HCT116 (cell line): Measurements from ENCODE around the gene RNF11. TPM values are rescaled to one million over a fixed set of nuclear protein-coding genes. Genes with fewer than 3 reads are reported as not detected.

Experiments used
- ATAC-seq: fragments of 200-7000 bp; cut with Tn5 transposase; 2 replicates; pipeline ENCODE4 v1.9.1; 2020; ENCODE audit warnings: mild to moderate bottlenecking, moderate library complexity
- BruUV-seq: library from RNA; stranded (reverse); fragments of 400-500 nt; replicated peaks from 2 replicates; lab custom pipeline; 2021; lab: Mats Ljungman, UMichigan
- CTCF ChIA-PET: fragments of 300-600 bp; sonication (Branson Sonifier 250); formaldehyde crosslinking; loops from one replicate; lab custom pipeline; 2021; ENCODE audit warnings: antibody characterized with exemption; lab: Charles Lee
- POLR2A ChIA-PET: fragments of 300-600, 350-600 bp; sonication (Branson Sonifier 250); formaldehyde crosslinking; loops from one replicate; lab custom pipeline; 2021; ENCODE audit warnings: antibody characterized with exemption; lab: Charles Lee
- RAD21 ChIA-PET, 2 experiments: fragments of 300-600 bp; sonication (Branson Sonifier 250); formaldehyde crosslinking; loops; one replicate each; lab custom pipeline; 2023; ENCODE audit warnings: low total read pairs in 2 of 2; ENCODE audit not compliant: uncharacterized antibody in 2 of 2, unreplicated experiment in 2 of 2, low non-redundant PET in 1 of 2; lab: Charles Lee
- DNase-seq: peaks from one replicate; pipeline ENCODE4 v3.0.0-alpha.2; 2010; ENCODE audit warnings: low read depth, low spot score
- H2AFZ ChIP-seq: fragments of 200-600 bp; shearing (Covaris generic), sonication (generic); 2 replicates; pipeline ENCODE4 v1.6.1; 2017; ENCODE audit warnings: low read depth, mixed run types, mixed read lengths, antibody characterized with exemption, low read length; ENCODE audit not compliant: poor library complexity, severe bottlenecking
- H3K27ac ChIP-seq: 2 replicates; pipeline ENCODE4 v1.5.1; 2012; ENCODE audit warnings: low read depth, low read length
- H3K27me3 ChIP-seq: fragments of 200-600 bp; sonication (generic); 2 replicates; pipeline ENCODE4 v1.6.1; 2016; ENCODE audit warnings: mixed run types, low read length, mixed read lengths; ENCODE audit not compliant: insufficient read depth
- H3K36me3 ChIP-seq, 2 experiments: fragments of 200-500 bp in 1 of 2; fragments of 200-600 bp in 1 of 2; sonication (Bioruptor generic) in 1 of 2; sonication (generic) in 1 of 2; 2 replicates each; pipeline versions ENCODE4 v1.5.1 to v1.6.1; 2014 to 2016; ENCODE audit warnings: low read length in 2 of 2, inconsistent platforms in 1 of 2, mixed read lengths in 1 of 2, mixed run types in 1 of 2; ENCODE audit not compliant: insufficient read depth in 2 of 2, control insufficient read depth in 1 of 2
- H3K4me1 ChIP-seq, 2 experiments: fragments of 200-600 bp in 1 of 2; sonication (generic) in 1 of 2; 2 replicates each; pipeline versions ENCODE4 v1.5.1 to v1.6.1; 2012 to 2017; ENCODE audit warnings: low read length in 2 of 2, inconsistent platforms in 1 of 2, mild to moderate bottlenecking in 1 of 2, mixed read lengths in 1 of 2, mixed run types in 1 of 2, moderate library complexity in 1 of 2; ENCODE audit not compliant: insufficient read depth in 2 of 2, control insufficient read depth in 1 of 2
- H3K4me2 ChIP-seq: fragments of 200-600 bp; sonication (generic); 2 replicates; pipeline ENCODE4 v1.6.1; 2017; ENCODE audit warnings: mixed run types, low read length, mixed read lengths
- H3K4me3 ChIP-seq, 2 experiments: fragments of 200-600 bp in 1 of 2; sonication (generic) in 1 of 2; replicated peaks in 1 of 2; 2 replicates each; pipeline ENCODE4 v1.5.1; 2011 to 2016; ENCODE audit warnings: low read length in 2 of 2, control low read depth in 1 of 2, low read depth in 1 of 2, mild to moderate bottlenecking in 1 of 2, mixed read lengths in 1 of 2, mixed run types in 1 of 2
- H3K79me2 ChIP-seq: fragments of 200-600 bp; sonication (generic); 2 replicates; pipeline ENCODE4 v1.6.1; 2017; ENCODE audit warnings: mild to moderate bottlenecking, mixed run types, low read length, moderate library complexity, mixed read lengths; ENCODE audit not compliant: insufficient read depth
- H3K9ac ChIP-seq: fragments of 200-600 bp; sonication (generic); 2 replicates; pipeline ENCODE4 v1.6.1; 2016; ENCODE audit warnings: low read length, mixed read lengths
- H3K9me2 ChIP-seq: fragments of 200-600 bp; sonication (generic), shearing (Covaris generic); 2 replicates; pipeline ENCODE4 v1.6.1; 2017; ENCODE audit warnings: mixed run types, mild to moderate bottlenecking, moderate library complexity; ENCODE audit not compliant: insufficient read depth
- H3K9me3 ChIP-seq, 2 experiments: fragments of 200-500 bp in 1 of 2; fragments of 200-600 bp in 1 of 2; sonication (Bioruptor generic) in 1 of 2; sonication (generic) in 1 of 2; 2 replicates each; pipeline ENCODE4 v1.6.1; 2014 to 2017; ENCODE audit warnings: low read length in 2 of 2, mixed read lengths in 2 of 2, inconsistent platforms in 1 of 2, low read depth in 1 of 2, mild to moderate bottlenecking in 1 of 2, mixed run types in 1 of 2, moderate library complexity in 1 of 2; ENCODE audit not compliant: control insufficient read depth in 1 of 2, insufficient read depth in 1 of 2
- H4K20me1 ChIP-seq: fragments of 200-600 bp; sonication (generic), shearing (Covaris generic); 2 replicates; pipeline ENCODE4 v1.6.1; 2017; ENCODE audit warnings: mixed run types, mild to moderate bottlenecking, moderate library complexity; ENCODE audit not compliant: insufficient read depth
- CBX3 ChIP-seq: IDR thresholded peaks from 2 replicates; pipeline ENCODE4 v1.6.1; 2012; ENCODE audit warnings: low read depth
- CEBPB ChIP-seq: IDR thresholded peaks from 2 replicates; pipeline ENCODE4 v1.6.1; 2012; ENCODE audit warnings: low read depth
- CTCF ChIP-seq, 3 experiments: fragments of 200-600 bp in 1 of 3; sonication (generic) in 1 of 3; IDR thresholded peaks in 2 of 3; conservative IDR thresholded peaks in 1 of 3; 2 replicates each; pipeline ENCODE4 v1.5.1; 2012 to 2017; ENCODE audit warnings: low read depth in 2 of 3, low read length in 2 of 3, antibody characterized with exemption in 1 of 3, borderline replicate concordance in 1 of 3, control low read depth in 1 of 3, mild to moderate bottlenecking in 1 of 3, mixed read lengths in 1 of 3, mixed run types in 1 of 3, moderate library complexity in 1 of 3; ENCODE audit not compliant: insufficient read depth in 1 of 3
- ELF1 ChIP-seq: IDR thresholded peaks from 2 replicates; pipeline ENCODE4 v1.6.1; 2012; ENCODE audit warnings: low read depth, borderline replicate concordance
- EZH2 ChIP-seq: fragments of 200-600 bp; sonication (generic); IDR thresholded peaks from 2 replicates; pipeline ENCODE4 v1.6.1; 2017; ENCODE audit warnings: antibody characterized with exemption, mixed run types
- EZH2phosphoT487 ChIP-seq: fragments of 200-600 bp; IDR thresholded peaks from 2 replicates; pipeline ENCODE4 v1.6.1; 2018; ENCODE audit warnings: antibody characterized with exemption, borderline replicate concordance
- POLR2AphosphoS5 ChIP-seq: IDR thresholded peaks from 2 replicates; pipeline ENCODE4 v1.6.1; 2011; ENCODE audit warnings: mild to moderate bottlenecking, low read depth, low read length, moderate library complexity
- RAD21 ChIP-seq: IDR thresholded peaks from 2 replicates; pipeline ENCODE4 v1.6.1; 2012; ENCODE audit warnings: low read depth, mild to moderate bottlenecking
- SIN3A ChIP-seq: IDR thresholded peaks from 2 replicates; pipeline ENCODE4 v1.6.1; 2012; ENCODE audit warnings: low read depth
- SRF ChIP-seq: IDR thresholded peaks from 2 replicates; pipeline ENCODE4 v1.6.1; 2012; ENCODE audit warnings: low read depth
- TCF7L2 ChIP-seq: IDR thresholded peaks from 2 replicates; pipeline ENCODE4 v1.7.0; 2011; ENCODE audit warnings: borderline replicate concordance, inconsistent platforms; ENCODE audit not compliant: insufficient read depth, insufficient read length; ENCODE audit errors: extremely low read depth
- YY1 ChIP-seq: IDR thresholded peaks from 2 replicates; pipeline ENCODE4 v1.6.1; 2011; ENCODE audit warnings: low read length, low read depth, moderate library complexity, mild to moderate bottlenecking; ENCODE audit not compliant: insufficient replicate concordance; ENCODE audit errors: extremely low read depth
- ZNF274 ChIP-seq: fragments of 200-500 bp; sonication (Bioruptor generic); IDR thresholded peaks from 2 replicates; pipeline ENCODE4 v1.6.1; 2014; ENCODE audit warnings: mild to moderate bottlenecking, low read depth, low read length, inconsistent platforms
- intact Hi-C: fragments of 100-400 bp; cut with micrococcal nuclease; formaldehyde crosslinking; loops from 2 replicates; pipeline ENCODE4 v1.10.0; 2022
- total RNA-seq: library from RNA; stranded (reverse); gene quantifications from one replicate; pipeline ENCODE4 v1.2.1, GENCODE V29; 2021; ENCODE audit not compliant: unreplicated experiment
- TF ChIP-seq, protein P1 (sequence below): IDR thresholded peaks from 2 replicates; pipeline ENCODE4 v1.6.1; 2012
- TF ChIP-seq, protein P2 (sequence below): IDR thresholded peaks from 2 replicates; pipeline ENCODE4 v1.6.1; 2012; ENCODE audit warnings: low read depth
- TF ChIP-seq, protein P3 (sequence below): IDR thresholded peaks from 2 replicates; pipeline ENCODE4 v1.6.1; 2011; ENCODE audit warnings: mild to moderate bottlenecking, low read length, moderate library complexity; ENCODE audit not compliant: insufficient replicate concordance; ENCODE audit errors: extremely low read depth

Gene RNF11
- total RNA-seq, 1 experiment from 2014 or later: 60.9 TPM

DNA sequence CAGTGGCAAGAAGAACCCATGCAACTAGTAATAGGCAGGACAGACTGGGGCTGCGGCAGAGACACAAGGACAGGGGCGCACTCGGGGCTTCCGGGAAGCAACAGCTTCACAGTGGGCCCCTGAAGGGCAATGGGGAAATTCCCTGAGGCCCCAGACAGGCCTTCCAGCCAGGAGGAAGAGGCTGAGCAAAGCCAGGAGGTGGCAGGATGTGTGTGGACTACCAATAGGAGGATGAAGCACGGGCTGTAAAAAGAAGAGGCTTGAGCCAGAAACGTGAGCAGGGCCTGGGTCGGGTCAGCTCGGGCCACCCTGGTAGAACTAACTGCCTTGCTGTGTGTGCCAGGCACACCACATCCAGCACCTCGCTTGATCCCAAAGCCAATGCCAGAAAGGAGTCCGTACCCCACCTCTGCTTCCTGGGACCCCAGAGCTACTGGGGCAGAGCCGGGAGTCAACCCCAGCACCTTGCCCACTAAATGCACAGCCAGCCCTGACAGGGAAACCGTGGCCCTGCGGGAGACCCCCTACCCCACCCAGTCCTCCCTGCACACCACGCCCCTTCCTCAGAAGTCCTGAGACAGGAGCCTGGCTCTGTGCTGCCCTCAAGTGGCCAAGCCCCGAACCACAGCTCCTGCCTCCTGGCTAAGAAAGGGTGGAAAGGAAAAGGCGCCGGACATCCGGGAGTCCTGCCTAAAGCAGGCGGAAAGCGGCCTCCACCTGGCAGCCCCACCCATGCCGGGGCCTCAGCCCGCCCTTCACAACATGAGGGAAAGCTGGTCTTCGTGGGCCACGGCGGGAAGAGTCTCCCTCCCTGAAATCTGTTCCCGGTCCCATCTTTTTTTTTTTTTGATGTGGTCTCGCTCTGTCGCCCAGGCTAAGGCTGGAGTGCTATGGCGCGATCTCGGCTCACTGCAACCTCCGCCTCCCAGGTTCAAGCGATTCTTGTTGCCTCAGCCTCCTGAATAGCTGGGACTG lies 60.6 kb downstream of the RNF11 start:
- peaks cover 0 to 23% of the 10 kb centered on the region in 2 experiments; a peak in 2 of 4 replicates for H3K4me1 ChIP-seq
- POLR2A ChIA-PET: interaction anchor here (1.1 kb wide), 1 partner anchor 9 kb away, joined by 3 read pairs; no protein-coding TSS in a partner anchor
- no TSS peak for BruUV-seq
- peak; percentile 61 for DNase-seq
- H3K4me2 ChIP-seq: peak overlapping the region; percentile 43
- H4K20me1 ChIP-seq: no peaks in the 10 kb centered on the region
- H3K79me2 ChIP-seq: no peaks in the 10 kb centered on the region
- peak; percentile 92 for ATAC-seq
- peak overlapping the region; percentile 44 for H3K9ac ChIP-seq
- no peaks in the 10 kb centered on the region for H3K36me3 ChIP-seq
- CTCF ChIA-PET: interaction anchor here (0.5 to 2.3 kb wide), 9 partner anchors 10 to 546 kb away, joined by 3 to 8 read pairs (median 4); no protein-coding TSS in a partner anchor
- intact Hi-C loops: loop anchor here (10.0 kb wide), 1 partner anchor 542 kb away; no protein-coding TSS in a partner anchor
- H3K9me3 ChIP-seq: no peaks in the 10 kb centered on the region
- no peaks in the 10 kb centered on the region for H3K9me2 ChIP-seq
- no peaks in the 10 kb centered on the region for H3K27me3 ChIP-seq
- RAD21 ChIA-PET: interaction anchor here (0.7 to 0.9 kb wide), 2 partner anchors 99 to 108 kb away, joined by 3 read pairs; no protein-coding TSS in a partner anchor
- no peak overlapping the region for H3K4me3 ChIP-seq
- H3K27ac ChIP-seq: peak overlapping the region; percentile 32; the same call in 1 of the 2 replicates
- H2AFZ ChIP-seq: peak overlapping the region; percentile 82
- peak; percentile 37 for TF ChIP-seq TCF7L2
- TF ChIP-seq RAD21: peak; percentile 90
- peak; percentile 83 to 98 (median 93) for TF ChIP-seq CTCF (IDR thresholded peaks at IDR 0.05 in 2 of 3, conservative IDR thresholded peaks at IDR 0.05 in 1 of 3; ENCODE audit: borderline replicate concordance in 1 of 3, insufficient read depth in 1 of 3, low read depth in 2 of 3, low read length in 2 of 3)
- TF ChIP-seq, protein P1, sequence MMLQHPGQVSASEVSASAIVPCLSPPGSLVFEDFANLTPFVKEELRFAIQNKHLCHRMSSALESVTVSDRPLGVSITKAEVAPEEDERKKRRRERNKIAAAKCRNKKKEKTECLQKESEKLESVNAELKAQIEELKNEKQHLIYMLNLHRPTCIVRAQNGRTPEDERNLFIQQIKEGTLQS: no peak
- peak; percentile 36; the same call in 1 of the 2 replicates for TF ChIP-seq POLR2AphosphoS5
- TF ChIP-seq EZH2: no peak
- peak; percentile 52 for TF ChIP-seq YY1
- TF ChIP-seq, protein P2, sequence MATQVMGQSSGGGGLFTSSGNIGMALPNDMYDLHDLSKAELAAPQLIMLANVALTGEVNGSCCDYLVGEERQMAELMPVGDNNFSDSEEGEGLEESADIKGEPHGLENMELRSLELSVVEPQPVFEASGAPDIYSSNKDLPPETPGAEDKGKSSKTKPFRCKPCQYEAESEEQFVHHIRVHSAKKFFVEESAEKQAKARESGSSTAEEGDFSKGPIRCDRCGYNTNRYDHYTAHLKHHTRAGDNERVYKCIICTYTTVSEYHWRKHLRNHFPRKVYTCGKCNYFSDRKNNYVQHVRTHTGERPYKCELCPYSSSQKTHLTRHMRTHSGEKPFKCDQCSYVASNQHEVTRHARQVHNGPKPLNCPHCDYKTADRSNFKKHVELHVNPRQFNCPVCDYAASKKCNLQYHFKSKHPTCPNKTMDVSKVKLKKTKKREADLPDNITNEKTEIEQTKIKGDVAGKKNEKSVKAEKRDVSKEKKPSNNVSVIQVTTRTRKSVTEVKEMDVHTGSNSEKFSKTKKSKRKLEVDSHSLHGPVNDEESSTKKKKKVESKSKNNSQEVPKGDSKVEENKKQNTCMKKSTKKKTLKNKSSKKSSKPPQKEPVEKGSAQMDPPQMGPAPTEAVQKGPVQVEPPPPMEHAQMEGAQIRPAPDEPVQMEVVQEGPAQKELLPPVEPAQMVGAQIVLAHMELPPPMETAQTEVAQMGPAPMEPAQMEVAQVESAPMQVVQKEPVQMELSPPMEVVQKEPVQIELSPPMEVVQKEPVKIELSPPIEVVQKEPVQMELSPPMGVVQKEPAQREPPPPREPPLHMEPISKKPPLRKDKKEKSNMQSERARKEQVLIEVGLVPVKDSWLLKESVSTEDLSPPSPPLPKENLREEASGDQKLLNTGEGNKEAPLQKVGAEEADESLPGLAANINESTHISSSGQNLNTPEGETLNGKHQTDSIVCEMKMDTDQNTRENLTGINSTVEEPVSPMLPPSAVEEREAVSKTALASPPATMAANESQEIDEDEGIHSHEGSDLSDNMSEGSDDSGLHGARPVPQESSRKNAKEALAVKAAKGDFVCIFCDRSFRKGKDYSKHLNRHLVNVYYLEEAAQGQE: no peak
- TF ChIP-seq, protein P3, sequence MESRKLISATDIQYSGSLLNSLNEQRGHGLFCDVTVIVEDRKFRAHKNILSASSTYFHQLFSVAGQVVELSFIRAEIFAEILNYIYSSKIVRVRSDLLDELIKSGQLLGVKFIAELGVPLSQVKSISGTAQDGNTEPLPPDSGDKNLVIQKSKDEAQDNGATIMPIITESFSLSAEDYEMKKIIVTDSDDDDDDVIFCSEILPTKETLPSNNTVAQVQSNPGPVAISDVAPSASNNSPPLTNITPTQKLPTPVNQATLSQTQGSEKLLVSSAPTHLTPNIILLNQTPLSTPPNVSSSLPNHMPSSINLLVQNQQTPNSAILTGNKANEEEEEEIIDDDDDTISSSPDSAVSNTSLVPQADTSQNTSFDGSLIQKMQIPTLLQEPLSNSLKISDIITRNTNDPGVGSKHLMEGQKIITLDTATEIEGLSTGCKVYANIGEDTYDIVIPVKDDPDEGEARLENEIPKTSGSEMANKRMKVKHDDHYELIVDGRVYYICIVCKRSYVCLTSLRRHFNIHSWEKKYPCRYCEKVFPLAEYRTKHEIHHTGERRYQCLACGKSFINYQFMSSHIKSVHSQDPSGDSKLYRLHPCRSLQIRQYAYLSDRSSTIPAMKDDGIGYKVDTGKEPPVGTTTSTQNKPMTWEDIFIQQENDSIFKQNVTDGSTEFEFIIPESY: no peak
- TF ChIP-seq ELF1: no peak
- no peak for TF ChIP-seq ZNF274
- TF ChIP-seq CBX3: no peak
- no peak for TF ChIP-seq SRF
- TF ChIP-seq EZH2phosphoT487: no peak
- TF ChIP-seq CEBPB: no peak
- TF ChIP-seq SIN3A: no peak
